Retina (tissue), 1 donor: ENCODE data around the gene NT5C2.
A peak's percentile ranks its signal among the peaks of the same experiment; 100 is the strongest.
"Not testable (repeated sequence)": the region's sequence is repeated elsewhere in the genome, so short reads cannot be mapped to it uniquely, and the experiment has no call there.

Source experiments
- DNase-seq: peaks from one replicate; pipeline ENCODE4 v3.0.0-alpha.2; 2016

Gene NT5C2

DNA sequence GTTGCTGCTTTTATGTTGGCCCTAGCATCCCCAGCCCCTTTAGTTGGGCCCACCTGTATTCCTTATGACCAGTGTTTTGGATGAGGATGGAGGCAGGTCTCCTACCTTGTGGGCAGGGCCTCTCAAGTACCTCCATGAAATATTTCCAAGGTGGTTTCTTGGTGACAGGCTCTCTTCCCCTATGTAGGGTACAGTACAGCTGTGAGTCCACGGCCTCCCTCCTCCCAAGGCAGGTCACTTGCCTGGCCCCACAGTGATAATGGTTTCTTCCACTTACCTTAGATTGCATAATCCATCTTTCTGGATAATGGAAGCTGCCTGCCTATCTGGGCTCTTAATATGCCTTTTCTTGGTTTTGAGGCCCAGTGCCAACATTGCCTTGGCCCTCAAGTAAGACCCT is 110.4 kb downstream of the NT5C2 start:
- DNase-seq: no peak

DNA sequence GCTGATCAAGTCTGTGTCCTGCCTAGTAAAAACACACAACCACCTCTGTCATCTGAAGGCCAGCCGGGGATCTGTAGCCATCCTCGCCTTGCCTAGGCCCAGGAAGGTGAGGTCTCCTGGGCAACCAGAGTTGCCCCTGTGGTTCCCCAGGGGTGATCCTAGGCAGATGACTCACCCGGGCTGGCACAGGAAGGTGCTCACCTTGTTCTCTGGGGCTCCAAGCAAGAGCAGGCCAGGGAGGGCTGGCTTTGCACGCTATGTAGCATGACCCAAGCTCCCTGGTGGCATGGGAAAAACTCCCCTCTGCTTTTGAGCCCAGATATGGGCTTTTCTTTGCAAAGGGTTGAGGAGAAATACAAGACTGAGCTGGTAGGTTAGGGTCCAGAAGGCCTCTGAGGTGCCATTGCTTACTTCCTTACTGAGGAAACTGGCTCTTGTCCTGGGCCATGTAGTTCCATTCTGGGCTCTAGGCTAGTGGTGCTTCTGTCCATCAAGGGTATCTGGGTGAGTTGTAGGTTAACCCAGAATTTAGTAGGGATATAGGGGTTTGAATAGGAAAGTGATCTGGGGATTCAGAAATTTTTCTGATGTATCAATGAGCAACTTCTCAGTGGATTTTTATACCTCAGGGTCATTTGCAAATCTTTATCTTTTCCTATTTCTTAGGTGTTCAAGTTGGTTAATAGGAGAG is 112.0 kb downstream of the NT5C2 start:
- no peak for DNase-seq

DNA sequence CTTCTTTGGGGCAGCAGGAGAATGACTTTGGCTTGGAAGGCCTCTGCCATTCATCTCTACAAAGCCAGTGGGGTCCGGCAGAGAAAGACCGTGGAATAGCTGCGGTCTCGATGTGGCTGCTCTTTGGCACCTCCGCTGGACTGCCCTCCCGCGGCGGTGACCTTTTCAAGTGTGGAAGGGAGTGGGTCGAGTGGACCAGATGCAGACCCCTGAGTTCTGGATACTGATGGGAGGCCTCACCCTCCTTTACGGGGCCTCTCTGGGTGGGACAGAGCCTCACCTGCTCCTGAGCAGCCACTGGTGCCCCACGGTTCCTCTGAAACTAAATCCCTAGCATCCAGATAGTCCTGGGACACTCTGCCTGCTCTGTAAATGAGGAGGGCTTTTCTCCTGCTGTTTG is 113.1 kb downstream of the NT5C2 start:
- DNase-seq: no peak

DNA sequence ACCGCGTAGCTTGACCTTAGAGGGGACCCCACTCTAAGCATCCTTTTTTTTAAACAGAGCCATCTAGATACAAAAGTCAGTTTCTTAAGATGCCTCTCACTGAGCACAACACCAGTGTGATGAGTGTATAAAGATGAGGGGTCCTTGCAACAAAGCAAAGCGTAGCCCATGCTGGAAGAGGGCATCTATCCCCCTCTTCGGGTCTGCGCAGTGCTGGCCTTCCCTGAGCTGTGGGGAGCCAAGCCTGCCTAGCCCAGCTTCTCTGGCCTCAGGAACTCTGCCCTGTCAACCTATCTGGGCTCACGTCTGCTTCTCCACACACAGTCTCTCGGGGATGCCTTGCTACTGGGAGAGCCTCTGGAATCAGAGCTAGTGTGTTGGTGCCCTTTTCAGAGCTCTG is 114.0 kb downstream of the NT5C2 start:
- DNase-seq: no peak

DNA sequence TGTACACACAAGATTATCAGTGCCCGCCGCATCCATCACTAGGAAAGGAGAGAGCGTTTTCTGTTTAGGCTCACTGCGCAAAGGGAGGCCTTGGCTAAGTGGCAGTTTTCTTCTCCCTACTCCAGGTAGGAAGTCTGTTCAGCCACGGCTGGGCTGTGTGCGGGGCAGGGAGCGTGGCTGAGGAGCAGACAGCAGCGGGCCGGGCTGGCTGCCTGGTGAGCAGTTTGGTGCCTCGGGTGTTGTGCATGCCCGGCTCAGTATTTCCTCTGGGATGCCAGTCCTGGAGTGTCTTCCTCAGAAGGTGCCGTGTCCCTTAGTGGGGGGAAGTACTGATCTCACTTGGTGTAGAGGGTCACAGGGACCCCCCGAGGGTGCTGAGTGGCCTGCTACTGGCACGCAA is 114.4 kb downstream of the NT5C2 start:
- DNase-seq: no peak

DNA sequence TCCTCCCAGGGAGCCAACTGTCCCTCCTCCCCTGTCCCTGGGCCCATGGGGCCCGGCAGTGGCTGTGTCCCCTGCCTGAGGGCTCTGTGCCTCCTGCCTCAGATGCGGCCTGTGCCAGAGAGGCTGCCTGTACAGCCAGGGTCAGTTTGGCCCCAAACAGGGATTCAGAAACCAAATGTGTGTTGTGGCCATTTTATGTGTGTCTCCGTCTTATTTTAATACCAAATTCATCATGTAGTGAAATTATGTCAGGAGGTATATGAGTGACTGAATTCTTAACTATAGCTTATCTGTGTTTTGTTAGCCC is 114.8 kb downstream of the NT5C2 start:
- no peak for DNase-seq

DNA sequence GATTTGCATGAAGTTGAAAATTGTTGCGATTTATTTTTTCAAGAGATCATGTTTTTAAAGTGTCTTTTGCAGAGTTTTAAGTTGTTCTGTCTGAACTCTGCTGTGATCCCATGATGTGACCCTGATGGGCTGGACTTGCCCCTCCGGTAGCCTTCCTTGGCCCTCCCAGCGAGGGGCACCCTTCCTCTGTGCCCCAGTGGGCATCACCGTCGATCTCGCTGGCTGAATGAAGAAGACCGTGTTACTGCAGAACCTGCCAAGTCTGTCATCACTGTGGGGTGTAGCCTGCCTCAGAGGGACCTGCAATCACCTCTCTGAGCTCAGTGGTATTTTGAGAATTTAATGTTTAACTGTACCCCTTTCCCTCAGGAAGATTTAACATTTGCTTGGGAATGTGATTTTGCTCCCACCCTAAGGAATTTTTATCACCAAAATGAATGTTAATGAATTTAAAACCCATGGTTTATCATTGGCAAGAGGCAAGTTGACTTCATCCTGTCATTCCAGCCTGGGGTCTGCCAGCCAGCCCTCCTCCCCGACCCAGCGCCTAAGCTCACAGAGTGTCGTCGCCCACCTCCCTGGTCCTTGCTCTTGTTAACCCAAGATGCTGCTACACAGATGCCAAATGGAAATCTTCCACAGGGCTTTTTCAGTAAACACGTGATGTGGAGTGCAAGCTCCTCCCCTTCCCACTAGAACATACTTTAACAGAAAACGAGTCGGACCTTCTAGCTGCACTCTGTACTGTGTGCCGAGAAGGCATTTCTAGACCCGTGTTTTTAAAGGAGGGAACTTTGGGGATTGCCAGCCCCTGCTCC is 115.4 kb downstream of the NT5C2 start:
- DNase-seq: no peak

DNA sequence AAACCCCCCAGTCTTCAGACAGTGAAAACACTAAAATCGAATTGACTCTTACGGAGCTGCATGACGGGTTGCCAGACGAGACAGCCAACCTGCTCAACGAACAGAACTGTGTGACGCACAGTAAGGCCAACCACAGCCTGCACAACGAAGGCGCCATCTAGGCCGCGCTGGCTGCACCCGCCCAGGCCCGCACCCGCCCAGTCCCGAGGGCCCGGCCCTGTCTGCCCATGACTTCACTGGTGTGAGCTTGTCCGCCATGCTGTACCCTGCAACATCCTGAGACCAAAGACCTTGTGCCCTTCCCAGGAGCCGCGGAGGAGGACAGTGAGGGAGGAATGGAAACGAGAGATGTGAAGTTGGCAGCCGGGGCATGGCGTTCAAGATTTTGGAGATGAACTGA is 116.1 kb downstream of the NT5C2 start:
- DNase-seq: no peak

DNA sequence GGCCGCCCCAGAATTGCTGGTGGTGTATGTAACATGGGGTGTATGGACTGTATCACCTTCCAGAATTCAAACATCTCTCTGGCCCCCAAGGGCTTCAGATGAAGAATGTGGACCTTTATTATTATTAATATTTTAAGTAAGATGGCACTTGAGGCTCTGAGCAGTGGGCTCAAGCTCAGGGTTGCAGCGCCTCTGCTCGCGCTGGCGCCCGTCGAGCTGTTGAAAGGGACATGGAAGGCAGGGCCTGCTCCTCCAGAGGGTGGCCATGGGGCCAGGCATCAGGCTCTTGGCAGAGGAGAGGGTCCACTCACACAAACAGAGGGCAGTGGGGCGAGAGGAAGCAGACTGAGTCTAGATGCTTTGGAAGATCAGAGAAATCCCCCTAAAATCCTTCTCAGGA is 120.2 kb downstream of the NT5C2 start:
- DNase-seq: no peak

DNA sequence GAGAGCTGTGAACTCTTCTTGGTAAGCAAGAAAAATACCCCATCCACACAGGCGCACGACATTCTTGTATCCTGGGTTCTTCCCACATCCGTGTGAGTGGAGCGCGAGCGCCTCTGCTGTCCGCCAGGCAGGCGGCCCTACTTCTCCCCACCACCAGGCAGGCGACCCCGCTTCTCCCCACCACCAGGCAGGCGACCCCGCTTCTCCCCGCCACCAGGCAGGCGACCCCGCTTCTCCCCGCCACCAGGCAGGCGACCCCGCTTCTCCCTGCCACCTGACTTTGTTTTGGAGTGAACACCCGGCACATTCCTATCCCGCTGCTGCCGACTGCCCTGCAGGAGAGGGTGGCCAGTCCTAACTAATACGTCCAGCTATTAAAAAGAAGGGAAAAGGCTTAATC is 120.8 kb downstream of the NT5C2 start:
- no peak for DNase-seq

DNA sequence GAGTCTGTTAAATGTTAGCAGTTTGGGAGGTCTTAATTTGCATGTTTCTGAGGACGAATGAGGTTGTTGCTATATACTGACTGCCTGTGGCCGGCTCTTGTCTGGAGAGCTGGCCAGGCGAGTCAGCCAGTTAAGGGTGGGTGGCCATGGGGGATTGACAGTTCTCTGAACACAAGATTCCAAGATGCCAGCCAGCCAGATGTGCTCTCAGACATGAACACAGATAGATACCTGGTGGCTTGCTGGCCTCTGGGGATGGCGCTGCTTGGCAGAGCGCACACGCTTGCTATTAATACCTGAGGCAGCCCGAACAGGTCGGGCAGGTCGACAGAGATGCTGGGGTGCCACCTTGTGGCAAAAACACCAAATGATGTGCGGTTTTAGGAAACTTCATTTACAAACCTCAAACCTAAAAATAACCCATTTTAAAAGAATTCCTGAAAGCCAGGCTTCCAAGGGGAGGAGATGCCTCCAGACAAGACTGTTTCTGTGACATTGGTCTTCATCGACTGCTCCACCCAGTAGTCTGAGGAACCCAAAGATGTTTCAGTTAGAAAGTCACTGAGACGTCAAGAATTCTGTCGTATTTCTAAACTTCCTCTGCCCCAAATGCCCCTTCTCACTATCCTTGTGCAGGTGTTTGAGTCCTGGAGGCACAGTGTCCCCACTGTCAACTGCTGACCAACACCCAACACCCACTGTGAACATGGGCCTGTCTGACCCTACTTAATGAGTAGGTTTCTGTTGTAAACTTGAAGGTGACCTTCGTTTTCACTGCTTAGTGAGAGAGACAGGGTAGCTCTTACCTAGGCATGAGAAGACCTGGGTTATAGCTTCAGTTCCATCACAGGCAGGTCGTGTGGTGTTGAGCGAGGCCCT is 123.4 kb downstream of the NT5C2 start:
- peak; percentile 61 for DNase-seq

DNA sequence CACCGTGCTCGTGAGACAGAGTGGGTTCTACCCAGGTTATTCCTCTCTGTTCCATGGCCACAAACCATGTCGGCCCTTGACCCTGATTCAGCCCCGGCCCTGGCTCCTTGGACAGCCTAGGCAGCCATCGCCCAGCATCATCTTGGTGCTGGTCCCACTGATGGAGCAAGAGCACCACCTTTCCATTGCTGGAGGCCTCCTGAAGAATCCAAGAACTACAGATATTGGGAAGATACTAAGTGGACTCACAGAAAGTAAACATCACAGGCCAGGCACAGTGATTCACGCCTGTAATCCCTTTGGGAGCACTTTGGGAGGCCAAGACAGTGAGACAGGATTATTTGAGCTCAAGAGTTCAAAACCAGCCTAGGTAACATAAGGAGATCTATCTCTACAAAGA is 125.1 kb downstream of the NT5C2 start:
- no peak for DNase-seq

DNA sequence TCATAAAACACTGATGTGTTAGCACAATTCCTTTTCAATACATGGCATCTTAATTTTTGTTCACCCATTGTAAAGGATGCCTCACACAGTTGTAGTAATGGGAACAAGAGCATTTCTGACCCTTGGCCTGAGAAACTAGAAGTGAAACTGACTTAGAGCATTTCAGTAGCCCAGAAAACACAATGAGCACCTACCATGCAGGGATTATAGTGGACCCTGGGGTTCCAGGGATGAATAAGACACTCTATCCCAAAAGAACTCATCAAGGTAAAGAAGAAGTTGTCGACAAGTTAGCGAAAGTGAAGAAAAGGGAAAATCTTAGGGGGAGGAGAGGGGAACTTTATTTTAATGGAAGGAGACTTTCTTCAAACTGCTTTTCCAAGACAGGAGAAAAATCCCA is 125.6 kb downstream of the NT5C2 start:
- DNase-seq: no peak

DNA sequence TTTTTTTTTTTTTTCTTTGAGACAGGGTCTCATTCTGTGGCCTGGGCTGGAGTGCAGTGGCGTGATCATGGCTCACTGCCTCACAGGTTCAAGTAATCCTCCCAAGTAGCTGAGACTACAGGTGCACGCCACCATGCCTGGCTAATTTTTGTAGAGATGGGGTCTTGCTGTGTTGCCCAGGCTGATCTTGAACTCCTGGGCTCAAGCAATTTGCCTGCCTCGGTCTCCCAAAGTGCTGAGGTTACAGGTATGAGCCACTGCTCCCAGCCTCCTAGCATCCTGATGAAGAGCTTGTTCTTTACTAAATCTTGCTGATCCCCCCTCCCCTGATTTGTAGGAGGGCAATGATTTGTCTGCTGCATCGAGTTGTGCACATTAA is 126.0 kb downstream of the NT5C2 start:
- not testable (repeated sequence) for DNase-seq

DNA sequence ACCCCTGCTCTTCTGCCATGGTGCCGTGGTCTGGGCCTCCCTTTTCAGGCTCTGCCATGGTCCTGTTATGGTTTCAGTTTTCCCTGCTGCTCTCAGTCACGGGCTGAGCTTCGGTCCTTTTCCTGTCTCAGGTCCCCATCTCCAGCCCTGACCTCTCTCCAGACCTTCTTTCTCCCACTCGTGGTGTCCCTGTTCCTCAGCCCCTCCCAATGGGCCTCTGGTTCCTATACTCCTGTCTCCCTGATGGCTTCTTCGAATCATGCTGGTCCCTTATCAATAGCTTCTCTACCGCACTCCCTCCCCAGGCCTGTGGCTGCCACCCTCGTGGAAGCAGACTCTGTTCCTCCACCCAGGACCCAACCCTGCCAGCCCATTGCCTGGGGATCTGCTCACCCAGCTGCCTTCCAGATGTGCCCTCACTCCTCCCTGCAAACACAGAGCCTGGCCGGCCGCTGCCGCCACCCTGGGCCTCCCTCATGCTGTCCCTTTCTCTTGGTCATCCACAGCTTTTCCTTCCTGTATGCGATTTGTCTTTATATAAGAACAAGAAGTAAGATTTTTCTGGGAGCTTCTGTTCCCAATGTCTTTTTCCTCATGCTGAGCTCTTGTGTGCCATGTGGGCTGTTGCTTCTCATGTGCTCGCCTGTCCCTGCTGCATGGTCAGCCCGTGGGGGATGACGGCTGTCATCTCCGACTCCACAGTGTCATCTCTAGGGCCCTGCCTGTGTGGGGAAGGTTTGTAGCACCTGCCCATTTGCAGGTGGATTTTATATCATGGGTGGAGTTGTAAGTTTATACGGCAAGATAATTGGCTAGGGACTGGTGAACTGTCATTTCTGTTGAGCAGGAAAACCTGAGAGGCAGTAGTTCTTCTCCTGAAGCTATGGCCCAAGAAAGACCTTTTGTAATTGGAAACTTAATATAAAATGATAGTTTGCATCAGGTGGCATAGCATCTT is 126.7 kb downstream of the NT5C2 start:
- no peak for DNase-seq

DNA sequence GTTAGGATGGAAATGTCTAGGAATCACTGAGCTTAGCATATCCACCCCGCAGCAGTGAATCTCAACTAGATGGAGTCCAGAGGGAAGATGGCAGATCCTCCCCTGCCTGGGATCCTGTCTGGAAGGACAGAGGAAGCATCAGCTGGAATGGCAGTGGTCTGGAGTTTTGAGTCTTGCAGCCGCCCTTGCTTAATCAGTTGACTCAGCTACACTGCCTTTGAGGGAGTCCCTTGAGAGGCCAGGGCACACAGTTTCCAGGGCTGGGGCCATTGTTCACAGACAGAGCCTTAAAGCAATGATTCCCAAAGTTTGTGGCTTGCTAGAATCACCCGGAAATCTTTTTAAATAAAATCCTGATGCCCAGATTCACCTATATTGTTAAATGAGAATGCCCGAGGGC is 128.1 kb downstream of the NT5C2 start:
- DNase-seq: no peak

DNA sequence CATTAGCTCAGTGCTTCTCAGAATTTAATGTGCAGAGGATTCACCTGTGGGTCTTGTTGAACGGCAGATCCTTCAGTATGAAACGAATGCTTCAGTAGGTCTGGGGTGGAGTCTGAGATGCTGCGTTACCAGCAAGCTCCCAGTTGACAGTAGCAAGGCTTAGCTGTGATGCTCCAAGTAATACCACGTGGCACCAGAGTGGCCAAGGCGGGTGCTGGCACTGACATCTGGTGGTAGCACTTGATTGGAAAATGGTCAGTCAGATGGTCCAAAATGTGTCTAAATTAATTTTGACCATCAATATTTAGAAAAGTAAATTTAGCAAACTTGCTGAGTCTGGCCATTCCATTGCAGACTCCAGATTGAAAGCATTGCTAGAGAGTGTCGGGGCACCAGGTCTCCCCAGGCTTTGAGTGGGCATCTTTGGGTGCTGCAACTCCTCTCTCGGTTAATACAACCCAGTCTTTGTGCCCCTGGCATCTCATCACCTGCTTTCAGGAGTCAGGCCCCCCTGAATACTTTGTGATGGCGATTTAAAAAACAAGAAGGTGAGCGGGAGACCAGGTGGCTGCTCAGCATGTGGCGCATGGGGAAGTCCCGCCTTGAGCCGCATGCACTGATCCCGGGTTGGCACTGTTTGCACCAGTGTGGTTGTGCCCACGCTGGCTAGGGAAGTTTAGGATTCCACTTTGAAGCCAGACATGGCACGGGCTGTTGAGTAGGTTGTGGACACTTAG is 130.1 kb downstream of the NT5C2 start:
- DNase-seq: no peak

DNA sequence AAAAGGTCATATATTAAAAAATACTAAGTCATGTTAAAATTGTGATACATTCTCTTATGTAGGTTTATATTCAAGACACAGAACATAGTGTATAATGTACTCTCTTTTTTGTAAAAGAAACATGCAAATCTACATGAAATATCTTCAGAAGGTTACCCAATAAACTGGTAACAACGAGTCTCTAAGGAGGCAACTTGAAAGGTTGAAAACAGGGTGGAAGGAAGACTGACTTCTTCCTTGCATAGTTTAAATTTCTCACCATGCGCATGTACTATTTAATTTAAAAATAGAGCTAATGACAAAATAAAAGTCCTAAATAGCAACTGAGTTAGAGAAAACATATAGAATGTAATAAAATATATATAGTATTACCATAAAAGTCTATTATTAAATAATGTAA is 132.5 kb downstream of the NT5C2 start:
- DNase-seq: no peak

DNA sequence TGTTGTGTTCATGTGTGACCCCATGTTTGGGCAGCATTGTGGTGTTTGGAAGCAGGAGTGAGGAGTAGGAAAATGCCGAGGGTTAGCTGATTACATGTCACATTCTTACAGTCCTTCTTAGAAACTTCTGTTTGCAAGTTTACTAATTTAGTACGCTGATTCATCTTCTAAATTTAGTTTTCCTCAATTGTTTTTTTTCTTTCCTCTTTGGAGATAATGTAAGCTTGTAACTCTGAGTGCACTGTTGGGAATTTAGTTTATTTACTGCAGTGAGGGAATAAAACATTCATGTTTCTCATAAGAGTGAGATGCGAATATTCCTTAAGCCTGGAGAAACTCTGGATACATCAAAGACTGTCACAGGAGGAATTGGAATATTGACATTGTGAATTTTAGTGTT is 135.0 kb downstream of the NT5C2 start:
- DNase-seq: no peak

DNA sequence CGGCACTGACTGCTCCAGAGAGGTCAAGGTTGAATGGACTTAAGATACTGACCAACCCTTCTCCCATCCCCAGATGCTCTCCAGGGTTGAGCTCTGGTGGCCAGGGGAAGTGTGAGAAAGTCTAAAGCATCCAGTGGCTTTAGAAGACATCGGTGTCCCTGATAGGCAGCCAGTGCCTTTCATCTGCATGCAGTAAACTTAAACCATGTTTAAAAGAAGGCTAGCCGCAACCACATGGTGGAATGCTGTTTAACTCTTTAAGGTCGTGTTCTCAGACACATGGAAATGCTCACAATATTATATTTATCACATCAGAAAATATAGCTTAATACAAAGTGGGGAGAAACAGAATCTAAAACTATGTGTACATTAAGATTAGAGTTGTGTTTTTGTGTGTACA is 138.0 kb downstream of the NT5C2 start:
- DNase-seq: no peak

DNA sequence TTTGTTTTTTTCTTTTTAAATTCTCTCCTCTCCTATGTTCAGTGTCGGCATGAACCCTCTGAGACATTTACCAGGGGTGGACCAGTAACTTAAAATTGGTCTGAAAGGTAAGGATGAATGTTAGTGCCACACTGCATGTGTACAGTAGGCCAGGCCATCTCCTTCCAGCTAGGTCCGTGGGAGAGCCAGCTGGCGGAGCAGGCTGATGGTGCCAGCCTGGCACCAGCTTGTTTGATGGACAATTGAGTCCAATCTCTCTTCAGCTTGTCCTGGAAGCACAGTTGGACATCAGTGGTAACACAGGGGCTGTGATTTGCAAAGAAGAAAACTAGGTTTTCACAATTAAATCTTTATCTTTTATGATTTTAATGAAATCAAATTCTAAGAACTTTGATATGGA is 138.5 kb downstream of the NT5C2 start:
- DNase-seq: no peak
